ENCODE results near the gene DOCK7. TPM values are rescaled to one million over a fixed set of nuclear protein-coding genes. Genes with fewer than 3 reads are reported as not detected.

DOCK7 gene
- total RNA-seq, 1 donor from 2014 or later = 73.1 TPM

- no peak overlapping the region for H3K4me3 Mint-ChIP-seq (ENCODE audit: low read depth)
- H3K27ac Mint-ChIP-seq = no peak overlapping the region
- H3K4me1 Mint-ChIP-seq (ENCODE audit: low read depth) = peaks cover 9% of the 10 kb centered on the region
- no peak for DNase-seq (ENCODE audit: low spot score, unreplicated experiment)
- no peaks in the 10 kb centered on the region for H3K27me3 Mint-ChIP-seq
- peaks cover 18% of the 10 kb centered on the region for H3K36me3 Mint-ChIP-seq (ENCODE audit: insufficient read depth)
- TF ChIP-seq CTCF (IDR thresholded peaks at IDR 0.05; ENCODE audit: unreplicated experiment) = no peak
- no peaks in the 10 kb centered on the region for H3K9me3 Mint-ChIP-seq (ENCODE audit: low read depth)
These were observed 79.3 kb downstream of the DOCK7 start for GRCh38 chr1:62608905-62609304.

- TF ChIP-seq CTCF (IDR thresholded peaks at IDR 0.05; ENCODE audit: unreplicated experiment) = no peak
- Mint-ChIP-seq H3K4me3 (ENCODE audit: low read depth) (no peak overlapping the region), H3K36me3 (ENCODE audit: insufficient read depth) (peaks cover 5% of the 10 kb centered on the region), H3K9me3 (ENCODE audit: low read depth) (peaks cover 4% of the 10 kb centered on the region), H3K4me1 (ENCODE audit: low read depth) (peaks cover 5% of the 10 kb centered on the region), H3K27me3 (no peaks in the 10 kb centered on the region), H3K27ac (no peak overlapping the region)
- DNase-seq (ENCODE audit: low spot score, unreplicated experiment) = no peak
These were observed 86.7 kb downstream of the DOCK7 start for GRCh38 chr1:62601457-62601856.

GRCh38 chr1:62599044-62599443 lies 89.1 kb downstream of the DOCK7 start:
- H3K9me3 Mint-ChIP-seq (ENCODE audit: low read depth) = peaks cover 4% of the 10 kb centered on the region
- H3K4me1 Mint-ChIP-seq (ENCODE audit: low read depth) = peaks cover 7% of the 10 kb centered on the region
- TF ChIP-seq CTCF (IDR thresholded peaks at IDR 0.05; ENCODE audit: unreplicated experiment) = no peak
- H3K27me3 Mint-ChIP-seq = no peaks in the 10 kb centered on the region
- no peak for DNase-seq (ENCODE audit: low spot score, unreplicated experiment)
- H3K36me3 Mint-ChIP-seq (ENCODE audit: insufficient read depth) = peaks cover 4% of the 10 kb centered on the region
- no peak overlapping the region for H3K27ac Mint-ChIP-seq
- H3K4me3 Mint-ChIP-seq (ENCODE audit: low read depth) = no peak overlapping the region

- peak within 1 kb of the TSS; percentile 33 for H3K27ac Mint-ChIP-seq
These were observed 90.9 kb downstream of the DOCK7 start, which contains the start of gene ANGPTL3 for GRCh38 chr1:62597281-62597680. TSS of gene ANGPTL3 (plus strand) at chr1:62597520. CDS start at chr1:62597567, 47 bp downstream.

GRCh38 chr1:62595647-62596046 lies 92.5 kb downstream of the DOCK7 start:
- no peak for TF ChIP-seq CTCF (IDR thresholded peaks at IDR 0.05; ENCODE audit: unreplicated experiment)
- Mint-ChIP-seq H3K27me3 (no peaks in the 10 kb centered on the region), H3K4me1 (ENCODE audit: low read depth) (peaks cover 9% of the 10 kb centered on the region), H3K27ac (no peak overlapping the region), H3K9me3 (ENCODE audit: low read depth) (peaks cover 9% of the 10 kb centered on the region), H3K4me3 (ENCODE audit: low read depth) (no peak overlapping the region), H3K36me3 (ENCODE audit: insufficient read depth) (peaks cover 9% of the 10 kb centered on the region)
- DNase-seq (ENCODE audit: low spot score, unreplicated experiment) = no peak

More at GRCh38 chr1:62597281-62597680, 90.9 kb downstream of the DOCK7 start, which contains the start of gene ANGPTL3:
- no peak for TF ChIP-seq CTCF (IDR thresholded peaks at IDR 0.05; ENCODE audit: unreplicated experiment)
- DNase-seq (ENCODE audit: low spot score, unreplicated experiment) = no peak
- no peaks in the 10 kb centered on the region for H3K27me3 Mint-ChIP-seq
- H3K4me3 Mint-ChIP-seq (ENCODE audit: low read depth) = no peak within 1 kb of the TSS
- peaks cover 7% of the 10 kb centered on the region for H3K4me1 Mint-ChIP-seq (ENCODE audit: low read depth)
- peaks cover 4% of the 10 kb centered on the region for H3K9me3 Mint-ChIP-seq (ENCODE audit: low read depth)
- peaks cover 4% of the 10 kb centered on the region for H3K36me3 Mint-ChIP-seq (ENCODE audit: insufficient read depth)
